Hepatocyte (in vitro differentiated cells): Measurements from ENCODE around the gene VWA5B2. TPM values are rescaled to one million over a fixed set of nuclear protein-coding genes. Genes with fewer than 3 reads are reported as not detected.

Source experiments
- DNase-seq: peaks from one replicate; pipeline ENCODE4 v3.0.0-alpha.2; 2016; ENCODE audit warnings: low spot score
- H2AFZ ChIP-seq: fragments of 200-600 bp; sonication (generic); 2 replicates; pipeline ENCODE4 v1.6.0; 2016; ENCODE audit warnings: antibody characterized with exemption, mild to moderate bottlenecking
- H3K27ac ChIP-seq: fragments of 200-600 bp; sonication (generic); 2 replicates; pipeline ENCODE4 v1.5.1; 2016; ENCODE audit warnings: mild to moderate bottlenecking
- H3K27me3 ChIP-seq: fragments of 200-600 bp; sonication (generic); 2 replicates; pipeline ENCODE4 v1.6.1; 2016
- H3K36me3 ChIP-seq: fragments of 200-600 bp; sonication (generic); replicated peaks from 2 replicates; pipeline ENCODE4 v1.5.1; 2016; ENCODE audit warnings: low read depth; ENCODE audit not compliant: insufficient read depth
- H3K4me1 ChIP-seq: fragments of 200-600 bp; sonication (generic); 2 replicates; pipeline ENCODE4 v1.5.1; 2016; ENCODE audit warnings: mild to moderate bottlenecking, moderate library complexity; ENCODE audit not compliant: insufficient read depth
- H3K4me2 ChIP-seq: fragments of 200-600 bp; sonication (generic); 2 replicates; pipeline ENCODE4 v1.6.0; 2016
- H3K4me3 ChIP-seq: fragments of 200-600 bp; sonication (generic); 2 replicates; pipeline ENCODE4 v1.5.1; 2016; ENCODE audit warnings: mild to moderate bottlenecking
- H3K79me2 ChIP-seq: fragments of 200-600 bp; sonication (generic); 2 replicates; pipeline ENCODE4 v1.6.0; 2017; ENCODE audit warnings: mild to moderate bottlenecking
- H3K9me2 ChIP-seq: fragments of 200-600 bp; sonication (generic); replicated peaks from 2 replicates; pipeline ENCODE4 v1.6.0; 2017; ENCODE audit warnings: mild to moderate bottlenecking; ENCODE audit not compliant: insufficient read depth
- H3K9me3 ChIP-seq: fragments of 200-600 bp; sonication (generic); 2 replicates; pipeline ENCODE4 v1.5.1; 2016; ENCODE audit warnings: low read depth, mild to moderate bottlenecking
- H4K20me1 ChIP-seq: fragments of 200-600 bp; sonication (generic); 2 replicates; pipeline ENCODE4 v1.6.0; 2016; ENCODE audit warnings: mild to moderate bottlenecking; ENCODE audit not compliant: insufficient read depth, poor library complexity, severe bottlenecking
- CTCF ChIP-seq: fragments of 200-600 bp; sonication (generic); IDR thresholded peaks from 2 replicates; pipeline ENCODE4 v1.5.1; 2016; ENCODE audit warnings: antibody characterized with exemption, mild to moderate bottlenecking; ENCODE audit not compliant: poor library complexity
- EZH2 ChIP-seq: fragments of 200-600 bp; sonication (generic); IDR thresholded peaks from 2 replicates; pipeline ENCODE4 v1.6.1; 2016; ENCODE audit warnings: antibody characterized with exemption, mild to moderate bottlenecking, borderline replicate concordance
- EZH2phosphoT487 ChIP-seq: fragments of 200-600 bp; sonication (generic); IDR thresholded peaks from one replicate; pipeline ENCODE4 v1.6.1; 2018; ENCODE audit warnings: antibody characterized with exemption, mild to moderate bottlenecking, low read depth, moderate library complexity; ENCODE audit not compliant: unreplicated experiment, severe bottlenecking
- WGBS: methylation state at CpG from one replicate; pipeline ENCODE4 v1.1.6; 2016; ENCODE audit warnings: low lambda C conversion rate; ENCODE audit errors: missing lambda C conversion rate; 5-methylcytosine and 5-hydroxymethylcytosine counted together
- polyA plus RNA-seq: library from polyadenylated mRNA; unstranded; fragments of >200 nt; fragmentation: Nextera tagmentation; extraction: Ambion mirVana; gene quantifications from 2 replicates; pipeline ENCODE4 v1.2.1, GENCODE V29; 2016
- total RNA-seq: library from RNA; depleted of rRNA; stranded (reverse); fragments of >200 nt; gene quantifications from 2 replicates; pipeline ENCODE4 v1.2.3, GENCODE V29; 2014

VWA5B2 gene
- total and polyA plus RNA-seq, 2 experiments from 2014 or later: 1.0 to 3.2 TPM

GRCh38 chr3:184258926-184259325, 29.5 kb downstream of the VWA5B2 start:
- no peak overlapping the region for H3K27ac ChIP-seq
- no peak overlapping the region for H3K4me3 ChIP-seq
- DNase-seq: no peak
- WGBS: 83% methylated on average over 5 of the region's 5 CpGs
- no peaks in the 10 kb centered on the region for H3K9me2 ChIP-seq
- H3K4me1 ChIP-seq: peaks cover 19% of the 10 kb centered on the region
- no peak overlapping the region for H2AFZ ChIP-seq
- no peaks in the 10 kb centered on the region for H3K36me3 ChIP-seq
- no peaks in the 10 kb centered on the region for H3K9me3 ChIP-seq
- H4K20me1 ChIP-seq: no peaks in the 10 kb centered on the region
- H3K4me2 ChIP-seq: no peak overlapping the region
- TF ChIP-seq EZH2 (no peak), CTCF (no peak), EZH2phosphoT487 (no peak)
- no peaks in the 10 kb centered on the region for H3K79me2 ChIP-seq
- peaks cover 48% of the 10 kb centered on the region for H3K27me3 ChIP-seq

GRCh38 chr3:184259396-184259877, 30.1 kb downstream of the VWA5B2 start:
- peak overlapping the region; percentile 97 for H3K4me2 ChIP-seq
- H3K9me2 ChIP-seq: no peaks in the 10 kb centered on the region
- H2AFZ ChIP-seq: no peak overlapping the region
- H3K79me2 ChIP-seq: no peaks in the 10 kb centered on the region
- DNase-seq: no peak
- H3K9me3 ChIP-seq: no peaks in the 10 kb centered on the region
- 28% methylated on average over 17 of the region's 28 CpGs for WGBS
- no peak for TF ChIP-seq CTCF
- TF ChIP-seq EZH2phosphoT487: no peak
- TF ChIP-seq EZH2: no peak
- H3K4me3 ChIP-seq: no peak overlapping the region
- H3K27ac ChIP-seq: no peak overlapping the region
- H3K36me3 ChIP-seq: no peaks in the 10 kb centered on the region
- H3K27me3 ChIP-seq: peaks cover 49% of the 10 kb centered on the region
- peaks cover 19% of the 10 kb centered on the region for H3K4me1 ChIP-seq
- H4K20me1 ChIP-seq: no peaks in the 10 kb centered on the region

GRCh38 chr3:184259878-184260723, 30.7 kb downstream of the VWA5B2 start:
- TF ChIP-seq CTCF (no peak), EZH2phosphoT487 (no peak), EZH2 (no peak)
- no peaks in the 10 kb centered on the region for H4K20me1 ChIP-seq
- H3K79me2 ChIP-seq: no peaks in the 10 kb centered on the region
- DNase-seq: peak; percentile 80
- no peak overlapping the region for H3K4me3 ChIP-seq
- peaks cover 56% of the 10 kb centered on the region for H3K27me3 ChIP-seq
- H3K27ac ChIP-seq: no peak overlapping the region
- WGBS: 9% methylated on average over 8 of the region's 91 CpGs
- H3K9me2 ChIP-seq: no peaks in the 10 kb centered on the region
- H3K9me3 ChIP-seq: no peaks in the 10 kb centered on the region
- no peak overlapping the region for H2AFZ ChIP-seq
- no peaks in the 10 kb centered on the region for H3K36me3 ChIP-seq
- peaks cover 19% of the 10 kb centered on the region for H3K4me1 ChIP-seq
- H3K4me2 ChIP-seq: peak overlapping the region; percentile 97
